SK-N-MC (cell line): ENCODE data around the gene MEIS2.

Source experiments
- EZH2 ChIP-seq: fragments of 200-600 bp; sonication (generic); IDR thresholded peaks from one replicate; pipeline ENCODE4 v1.6.1; 2017; ENCODE audit warnings: antibody characterized with exemption
- FOXP2 ChIP-seq: optimal IDR thresholded peaks from 2 replicates; pipeline ENCODE3; 2011; ENCODE audit warnings: mild to moderate bottlenecking, moderate library complexity; ENCODE audit not compliant: insufficient read depth; ENCODE audit errors: extremely low read length, control extremely low read depth
- POLR2AphosphoS5 ChIP-seq: IDR thresholded peaks from 2 replicates; pipeline ENCODE4 v1.6.1; 2012; ENCODE audit warnings: mild to moderate bottlenecking, low read depth, low read length, borderline replicate concordance

GRCh38 chr15:36959746-36960145 is 140.6 kb downstream of the MEIS2 start:
- no peak for TF ChIP-seq EZH2
- TF ChIP-seq POLR2AphosphoS5: no peak
- TF ChIP-seq FOXP2: no peak
